SHP77 treated with DMSO at 0.1 percent for 48 hours (cell line): Measurements from ENCODE around the gene NR2C2AP.
A peak's percentile ranks its signal among the peaks of the same experiment; 100 is the strongest.
"Not testable (repeated sequence)": the region's sequence is repeated elsewhere in the genome, so short reads cannot be mapped to it uniquely, and the experiment has no call there.

Experiments used
- DNase-seq: peaks from one replicate; lab custom pipeline; 2025; lab: John Stamatoyannopoulos, UW

The NR2C2AP gene

GRCh38 chr19:19181488-19181998, 21.7 kb downstream of the NR2C2AP start:
- DNase-seq: no peak

GRCh38 chr19:19179548-19180441, 23.4 kb downstream of the NR2C2AP start:
- DNase-seq: no peak

GRCh38 chr19:19176950-19177349, 26.3 kb downstream of the NR2C2AP start:
- DNase-seq: no peak

- DNase-seq: not testable (repeated sequence)
These were observed 30.0 kb downstream of the NR2C2AP start for GRCh38 chr19:19173243-19173642.

- peak; percentile 17 for DNase-seq
These were observed 31.2 kb downstream of the NR2C2AP start for GRCh38 chr19:19171821-19172532.

- no peak for DNase-seq
These were observed 32.1 kb downstream of the NR2C2AP start for GRCh38 chr19:19170873-19171672.

GRCh38 chr19:19170053-19170872, 33.0 kb downstream of the NR2C2AP start, which contains the start of gene MEF2B:
TSS of gene MEF2B (minus strand) at chr19:19170263. CDS start at chr19:19150735, 19,528 bp downstream.
- DNase-seq: peak; percentile 62

- no peak for DNase-seq
These were observed 33.8 kb downstream of the NR2C2AP start for GRCh38 chr19:19169236-19170052.

- DNase-seq: no peak
These were observed 35.6 kb downstream of the NR2C2AP start for GRCh38 chr19:19167612-19168011.

GRCh38 chr19:19165396-19165795, 37.8 kb downstream of the NR2C2AP start:
- DNase-seq: no peak

GRCh38 chr19:19162495-19162894, 40.7 kb downstream of the NR2C2AP start:
- DNase-seq: no peak

- DNase-seq: no peak
These were observed 42.7 kb downstream of the NR2C2AP start for GRCh38 chr19:19160461-19161035.

GRCh38 chr19:19159534-19159933, 43.7 kb downstream of the NR2C2AP start:
- no peak for DNase-seq

- DNase-seq: no peak
These were observed 45.4 kb downstream of the NR2C2AP start for GRCh38 chr19:19157808-19158207.

GRCh38 chr19:19155495-19156219, 47.6 kb downstream of the NR2C2AP start:
- no peak for DNase-seq

- no peak for DNase-seq
These were observed 48.3 kb downstream of the NR2C2AP start for GRCh38 chr19:19154768-19155494.

GRCh38 chr19:19152668-19153384, 50.4 kb downstream of the NR2C2AP start:
- no peak for DNase-seq

GRCh38 chr19:19151418-19151817, 51.8 kb downstream of the NR2C2AP start:
- DNase-seq: no peak
